OCI-LY3 (cell line): Measurements from ENCODE around the gene IL13RA1.

Experiments used
- CTCF ChIP-seq: fragments of 200-600, 300-600 bp; sonication (generic); IDR thresholded peaks from 2 replicates; pipeline ENCODE4 v1.5.1; 2014; ENCODE audit warnings: antibody characterized with exemption, low read length, low read depth
- EZH2phosphoT487 ChIP-seq: fragments of 200-600 bp; shearing (Covaris generic); IDR thresholded peaks from 2 replicates; pipeline ENCODE4 v1.6.1; 2018; ENCODE audit warnings: antibody characterized with exemption, mixed run types, low read depth

GRCh38 chrX:118825227-118825626, 97.8 kb downstream of the IL13RA1 start:
- no peak for TF ChIP-seq CTCF
- TF ChIP-seq EZH2phosphoT487: no peak
